ENCODE results near the gene CHP1. TPM values are rescaled to one million over a fixed set of nuclear protein-coding genes. Genes with fewer than 3 reads are reported as not detected.

The CHP1 gene
- total RNA-seq, 2 experiments from 2014 or later: 32.4 to 52.4 TPM

DNA sequence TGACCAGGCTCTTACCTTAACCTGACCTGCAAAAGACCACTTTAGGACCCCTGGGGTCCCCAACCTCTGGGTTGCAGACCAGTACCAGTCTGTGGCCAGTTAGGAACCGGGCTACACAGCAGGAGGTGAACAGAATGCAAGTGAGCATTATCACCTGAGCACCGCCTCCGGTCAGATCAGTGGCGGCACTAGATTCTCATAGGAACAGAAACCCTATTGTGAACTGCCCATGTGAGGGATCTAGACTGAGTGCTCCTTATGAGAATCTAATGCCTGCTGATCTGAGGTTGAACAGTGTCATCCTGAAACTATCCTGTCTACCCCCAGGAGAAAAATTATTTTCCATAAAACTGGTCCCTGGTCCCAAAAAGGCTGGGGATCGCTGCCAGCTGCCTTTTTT is 20.3 kb downstream of the CHP1 start:
- Histone ChIP-seq H3K4me3 (ENCODE audit: low read depth, low read length, poor library complexity, severe bottlenecking) (no peak overlapping the region), H3K27ac (ENCODE audit: low read depth, low read length, poor library complexity, severe bottlenecking) (no peak overlapping the region), H3K36me3 (ENCODE audit: insufficient read depth, low read length) (peaks cover 12% of the 10 kb centered on the region), H3K9me2 (ENCODE audit: insufficient read depth, low read length) (no peaks in the 10 kb centered on the region), H3K4me2 (ENCODE audit: low read length) (no peak overlapping the region), H4K20me1 (ENCODE audit: insufficient read depth, low read length) (no peaks in the 10 kb centered on the region), H3K4me1 (ENCODE audit: insufficient read depth, low read length, poor library complexity, severe bottlenecking) (peaks cover 11% of the 10 kb centered on the region), H3K79me2 (ENCODE audit: insufficient read depth, low read depth, low read length) (no peaks in the 10 kb centered on the region), H3K9me3 (ENCODE audit: low read length) (no peaks in the 10 kb centered on the region), H2AFZ (ENCODE audit: low read length) (no peak overlapping the region)
- no peak for DNase-seq (ENCODE audit: low spot score)
- CTCF ChIA-PET (ENCODE audit: unreplicated experiment): no interaction called here
- TF ChIP-seq EZH2phosphoT487 (IDR thresholded peaks at IDR 0.05; ENCODE audit: borderline replicate concordance, low read depth, low read length): no peak
- TF ChIP-seq, protein P1, sequence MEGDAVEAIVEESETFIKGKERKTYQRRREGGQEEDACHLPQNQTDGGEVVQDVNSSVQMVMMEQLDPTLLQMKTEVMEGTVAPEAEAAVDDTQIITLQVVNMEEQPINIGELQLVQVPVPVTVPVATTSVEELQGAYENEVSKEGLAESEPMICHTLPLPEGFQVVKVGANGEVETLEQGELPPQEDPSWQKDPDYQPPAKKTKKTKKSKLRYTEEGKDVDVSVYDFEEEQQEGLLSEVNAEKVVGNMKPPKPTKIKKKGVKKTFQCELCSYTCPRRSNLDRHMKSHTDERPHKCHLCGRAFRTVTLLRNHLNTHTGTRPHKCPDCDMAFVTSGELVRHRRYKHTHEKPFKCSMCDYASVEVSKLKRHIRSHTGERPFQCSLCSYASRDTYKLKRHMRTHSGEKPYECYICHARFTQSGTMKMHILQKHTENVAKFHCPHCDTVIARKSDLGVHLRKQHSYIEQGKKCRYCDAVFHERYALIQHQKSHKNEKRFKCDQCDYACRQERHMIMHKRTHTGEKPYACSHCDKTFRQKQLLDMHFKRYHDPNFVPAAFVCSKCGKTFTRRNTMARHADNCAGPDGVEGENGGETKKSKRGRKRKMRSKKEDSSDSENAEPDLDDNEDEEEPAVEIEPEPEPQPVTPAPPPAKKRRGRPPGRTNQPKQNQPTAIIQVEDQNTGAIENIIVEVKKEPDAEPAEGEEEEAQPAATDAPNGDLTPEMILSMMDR (conservative IDR thresholded peaks at IDR 0.05; ENCODE audit: low read length): no peak
- intact Hi-C loops (cut with micrococcal nuclease; ENCODE audit: unreplicated experiment): no loop called here
- no TSS peak for BruUV-seq (replicated peaks)
- POLR2A ChIA-PET: interaction anchor here (0.6 kb wide), 2 partner anchors 13 to 94 kb away, joined by 3 read pairs; no protein-coding TSS in a partner anchor

DNA sequence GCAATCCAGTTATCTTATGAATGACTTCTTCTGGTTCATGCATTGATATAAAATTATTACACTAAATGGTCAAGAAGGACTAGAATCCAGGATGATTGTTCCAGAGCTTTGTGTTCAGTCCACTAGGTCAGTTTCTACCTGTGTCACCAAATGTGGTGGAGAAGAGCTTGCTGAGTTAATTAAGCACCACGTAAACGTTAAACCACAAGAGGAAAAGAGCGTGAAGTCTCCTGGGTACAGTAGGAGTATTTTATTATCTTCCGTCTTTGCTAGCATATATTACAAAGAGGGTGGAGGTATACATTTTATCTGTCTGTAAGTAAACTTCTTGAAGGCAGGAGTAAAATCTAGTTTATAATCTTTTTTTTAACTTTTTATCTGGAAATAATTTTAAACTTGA is 23.5 kb downstream of the CHP1 start:
- H3K27ac ChIP-seq (ENCODE audit: low read depth, low read length, poor library complexity, severe bottlenecking): no peak overlapping the region
- no peaks in the 10 kb centered on the region for H3K9me2 ChIP-seq (ENCODE audit: insufficient read depth, low read length)
- peak overlapping the region; percentile 27 for H2AFZ ChIP-seq (ENCODE audit: low read length)
- peaks cover 14% of the 10 kb centered on the region; the same call in 1 of the 2 replicates for H3K36me3 ChIP-seq (ENCODE audit: insufficient read depth, low read length)
- BruUV-seq (replicated peaks): no TSS peak
- no peaks in the 10 kb centered on the region for H4K20me1 ChIP-seq (ENCODE audit: insufficient read depth, low read length)
- no peaks in the 10 kb centered on the region for H3K9me3 ChIP-seq (ENCODE audit: low read length)
- TF ChIP-seq, protein P1 (conservative IDR thresholded peaks at IDR 0.05; ENCODE audit: low read length): no peak
- TF ChIP-seq EZH2phosphoT487 (IDR thresholded peaks at IDR 0.05; ENCODE audit: borderline replicate concordance, low read depth, low read length): no peak
- POLR2A ChIA-PET: interaction anchor here (0.6 to 1.1 kb wide), 4 partner anchors 8 to 14 kb away, joined by 3 to 4 read pairs (median 4); no protein-coding TSS in a partner anchor
- H3K4me1 ChIP-seq (ENCODE audit: insufficient read depth, low read length, poor library complexity, severe bottlenecking): peaks cover 24% of the 10 kb centered on the region
- H3K4me2 ChIP-seq (ENCODE audit: low read length): peak overlapping the region; percentile 38
- DNase-seq (ENCODE audit: low spot score): peak; percentile 28
- H3K4me3 ChIP-seq (ENCODE audit: low read depth, low read length, poor library complexity, severe bottlenecking): no peak overlapping the region
- intact Hi-C loops (cut with micrococcal nuclease; ENCODE audit: unreplicated experiment): no loop called here
- CTCF ChIA-PET (ENCODE audit: unreplicated experiment): no interaction called here
- H3K79me2 ChIP-seq (ENCODE audit: insufficient read depth, low read depth, low read length): no peaks in the 10 kb centered on the region

DNA sequence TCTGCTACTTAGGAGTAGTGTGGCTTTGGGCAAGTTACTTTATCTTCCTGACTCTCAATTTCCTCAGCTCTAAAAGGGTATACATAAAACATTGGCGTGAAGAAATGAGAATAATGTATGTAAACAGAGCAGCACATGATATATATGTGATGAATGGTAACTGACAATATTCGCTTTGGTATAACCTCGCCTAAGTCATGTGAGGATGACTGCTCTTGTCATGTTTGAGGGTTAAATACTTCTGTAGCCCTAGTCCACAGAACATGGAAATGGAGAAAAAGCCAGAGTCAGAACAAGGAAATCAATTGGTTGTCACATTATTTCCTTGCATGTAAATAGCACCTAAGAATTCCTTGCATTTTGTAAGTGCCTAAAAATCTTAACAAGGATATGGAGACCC is 25.0 kb downstream of the CHP1 start:
- intact Hi-C loops (cut with micrococcal nuclease; ENCODE audit: unreplicated experiment): no loop called here
- H3K9me2 ChIP-seq (ENCODE audit: insufficient read depth, low read length): no peaks in the 10 kb centered on the region
- TF ChIP-seq, protein P1 (conservative IDR thresholded peaks at IDR 0.05; ENCODE audit: low read length): no peak
- TF ChIP-seq EZH2phosphoT487 (IDR thresholded peaks at IDR 0.05; ENCODE audit: borderline replicate concordance, low read depth, low read length): no peak
- peaks cover 24% of the 10 kb centered on the region for H3K4me1 ChIP-seq (ENCODE audit: insufficient read depth, low read length, poor library complexity, severe bottlenecking)
- H3K27ac ChIP-seq (ENCODE audit: low read depth, low read length, poor library complexity, severe bottlenecking): no peak overlapping the region
- H3K4me2 ChIP-seq (ENCODE audit: low read length): no peak overlapping the region
- ChIA-PET POLR2A (no interaction called here), CTCF (ENCODE audit: unreplicated experiment) (no interaction called here)
- no peaks in the 10 kb centered on the region for H3K9me3 ChIP-seq (ENCODE audit: low read length)
- H3K79me2 ChIP-seq (ENCODE audit: insufficient read depth, low read depth, low read length): no peaks in the 10 kb centered on the region
- H3K4me3 ChIP-seq (ENCODE audit: low read depth, low read length, poor library complexity, severe bottlenecking): no peak overlapping the region
- no TSS peak for BruUV-seq (replicated peaks)
- DNase-seq (ENCODE audit: low spot score): no peak
- H2AFZ ChIP-seq (ENCODE audit: low read length): no peak overlapping the region
- no peaks in the 10 kb centered on the region for H4K20me1 ChIP-seq (ENCODE audit: insufficient read depth, low read length)
- H3K36me3 ChIP-seq (ENCODE audit: insufficient read depth, low read length): peaks cover 14% of the 10 kb centered on the region; the same call in 1 of the 2 replicates

Measured in OCI-LY7 (cell line).